GM19023 (cell line): ENCODE measurements around the gene CDH13.

Source experiments
- ATAC-seq: cut with Tn5 transposase; IDR thresholded peaks from one replicate; pipeline ENCODE4 v1.9.1; 2021; ENCODE audit warnings: mild to moderate bottlenecking, moderate library complexity; ENCODE audit not compliant: unreplicated experiment

CDH13 gene

DNA sequence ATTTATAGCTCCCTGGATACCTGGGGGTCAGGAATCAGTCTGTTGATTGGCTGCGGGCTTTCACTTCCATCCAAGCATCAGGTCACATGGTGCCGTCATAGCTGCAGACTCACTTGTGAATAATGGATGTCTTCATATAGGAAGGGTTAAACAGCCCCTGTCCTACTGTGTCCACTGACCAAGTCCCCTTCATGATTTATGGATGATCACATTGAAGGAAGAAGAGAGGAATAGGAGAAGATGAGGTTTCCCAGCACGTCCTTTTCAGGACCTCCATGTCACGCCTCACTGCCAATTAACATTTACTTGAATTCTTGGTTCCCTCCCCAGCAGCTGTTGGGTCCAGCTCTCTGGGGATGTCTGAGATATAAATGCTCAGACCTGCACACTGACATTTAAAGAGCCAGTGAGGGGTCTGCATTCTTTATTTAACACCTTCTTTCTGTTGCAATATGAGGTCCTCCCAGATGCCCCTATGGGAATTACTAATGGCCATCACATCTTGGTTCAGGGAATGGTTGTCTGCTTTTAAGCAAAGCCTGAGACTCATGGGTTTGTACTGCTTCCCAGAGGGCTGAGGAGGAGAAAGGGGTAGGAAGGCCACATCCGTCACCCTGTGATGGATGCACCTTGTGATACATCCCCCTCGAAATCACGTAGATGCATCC is 950.4 kb downstream of the CDH13 start:
- ATAC-seq, result no peak

GRCh38 chr16:83578171-83578570 is 951.4 kb downstream of the CDH13 start:
- no peak for ATAC-seq

- ATAC-seq, result no peak
Observed at GRCh38 chr16:83579027-83579426, 952.3 kb downstream of the CDH13 start.

- no peak for ATAC-seq
Observed at GRCh38 chr16:83579436-83579835, 952.7 kb downstream of the CDH13 start.

GRCh38 chr16:83581082-83581481 is 954.3 kb downstream of the CDH13 start:
- ATAC-seq, result no peak

DNA sequence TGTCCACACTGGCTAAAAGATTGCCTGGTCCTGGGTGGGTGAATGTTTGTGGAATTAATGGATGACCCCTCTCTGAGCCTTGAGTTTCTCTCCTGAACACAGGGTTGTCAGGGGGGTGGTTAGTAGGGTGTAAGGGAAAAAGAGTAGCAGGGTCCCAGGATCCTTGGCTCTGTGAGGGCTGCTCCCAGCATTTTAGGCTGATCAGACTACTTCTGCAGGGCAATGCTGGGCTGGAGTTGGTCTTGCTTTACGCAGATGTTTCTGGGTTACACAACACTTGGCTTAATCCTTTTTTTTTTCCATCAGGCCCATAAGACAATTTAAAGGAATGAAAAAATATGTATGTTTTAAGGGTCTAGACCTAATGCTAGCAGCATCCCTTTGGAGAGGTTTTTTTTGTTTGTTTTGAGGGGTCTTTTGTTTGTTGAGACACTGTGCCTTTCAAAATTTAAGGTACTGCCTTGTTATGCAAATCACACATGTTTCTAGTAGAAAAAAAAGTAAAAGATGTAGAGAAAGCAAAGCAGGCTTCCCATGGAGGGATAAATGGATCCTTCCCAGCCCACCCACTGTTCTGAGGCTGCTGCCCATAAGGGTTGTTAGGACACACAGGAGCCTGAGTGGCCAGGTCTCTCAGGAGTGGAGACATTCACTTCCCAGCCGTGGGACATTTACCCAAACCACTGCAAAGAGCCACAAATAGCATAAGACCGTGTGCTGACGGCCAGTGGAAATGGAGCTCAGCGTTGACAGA is 955.4 kb downstream of the CDH13 start:
- ATAC-seq, result no peak

DNA sequence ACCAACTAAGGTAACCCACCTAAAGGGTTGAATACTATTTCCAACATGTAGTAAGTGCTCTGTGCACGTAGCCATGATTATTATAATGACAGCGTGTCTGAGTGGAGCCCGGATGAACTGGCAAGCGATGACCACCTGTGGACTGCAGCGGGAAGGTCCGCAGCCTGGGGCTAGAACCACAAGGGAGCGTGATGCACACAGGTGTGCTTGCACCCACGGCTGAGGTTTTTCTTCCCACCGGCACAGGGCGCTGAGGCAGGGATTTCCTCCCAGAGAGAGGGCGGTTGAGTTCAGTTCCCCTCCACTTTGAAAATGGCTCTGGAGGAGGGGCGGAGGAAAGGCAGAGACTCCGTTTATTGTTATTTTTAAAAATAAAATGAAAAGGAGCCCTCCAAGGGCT is 959.3 kb downstream of the CDH13 start:
- ATAC-seq, result no peak

GRCh38 chr16:83586461-83587200 is 959.9 kb downstream of the CDH13 start:
- no peak for ATAC-seq

DNA sequence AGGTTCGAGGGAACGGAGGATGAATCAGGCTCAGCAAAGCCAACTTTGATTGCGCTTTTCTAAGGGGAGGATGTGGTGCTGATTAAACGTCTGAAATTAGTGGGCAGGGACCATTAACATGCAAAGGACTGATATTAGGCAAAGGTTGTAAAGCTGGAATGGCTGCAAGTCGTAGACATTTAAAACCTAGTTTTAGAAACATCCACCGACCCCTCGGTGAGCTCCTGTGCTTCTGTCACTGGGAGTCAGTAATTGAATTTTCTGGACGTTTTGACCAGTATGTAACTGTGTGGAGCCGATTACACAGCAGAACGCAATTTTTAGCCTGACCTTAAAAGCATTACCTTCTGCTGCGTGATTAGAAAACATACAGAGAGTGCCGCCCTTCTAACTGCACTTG is 960.4 kb downstream of the CDH13 start:
- ATAC-seq, result no peak

- no peak for ATAC-seq
Observed at GRCh38 chr16:83588070-83588469, 961.3 kb downstream of the CDH13 start.

DNA sequence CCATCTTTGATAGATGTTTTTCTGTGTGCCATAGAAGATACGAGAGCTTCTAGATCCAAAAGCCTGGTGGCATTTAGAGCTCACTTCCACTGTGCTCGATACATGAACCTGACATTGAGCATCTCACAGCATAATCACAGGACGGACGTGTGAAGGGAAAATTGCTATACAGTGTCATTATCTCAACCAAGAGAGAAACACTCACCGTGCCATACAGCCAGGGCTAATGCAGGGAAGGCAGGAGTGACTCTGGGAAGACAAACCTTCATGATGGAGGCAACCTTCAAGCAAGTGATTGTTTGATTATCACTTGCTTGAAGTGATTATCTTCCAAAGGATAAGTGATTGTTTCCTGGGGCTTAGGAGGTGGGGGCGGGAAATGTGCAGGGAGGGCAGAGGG is 962.8 kb downstream of the CDH13 start:
- no peak for ATAC-seq

DNA sequence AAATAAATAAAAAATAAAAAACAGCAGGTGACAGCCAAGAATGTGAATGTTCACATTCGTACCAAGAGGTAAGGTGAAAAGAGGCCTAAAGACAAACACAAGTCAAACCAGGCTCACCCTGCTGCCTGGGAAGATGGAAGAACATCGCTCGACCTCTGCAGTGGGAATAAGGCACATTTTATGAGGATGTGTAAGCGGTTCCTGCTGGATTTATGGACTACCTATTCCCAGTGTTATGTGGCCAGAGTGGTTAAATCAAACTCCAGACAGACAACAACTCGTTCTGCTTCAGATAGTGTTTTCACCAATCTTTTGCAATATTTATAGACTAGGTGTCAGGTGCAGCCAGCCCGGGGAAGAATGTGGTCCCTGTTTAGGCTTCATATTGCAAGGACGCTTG is 966.0 kb downstream of the CDH13 start:
- ATAC-seq, result no peak

DNA sequence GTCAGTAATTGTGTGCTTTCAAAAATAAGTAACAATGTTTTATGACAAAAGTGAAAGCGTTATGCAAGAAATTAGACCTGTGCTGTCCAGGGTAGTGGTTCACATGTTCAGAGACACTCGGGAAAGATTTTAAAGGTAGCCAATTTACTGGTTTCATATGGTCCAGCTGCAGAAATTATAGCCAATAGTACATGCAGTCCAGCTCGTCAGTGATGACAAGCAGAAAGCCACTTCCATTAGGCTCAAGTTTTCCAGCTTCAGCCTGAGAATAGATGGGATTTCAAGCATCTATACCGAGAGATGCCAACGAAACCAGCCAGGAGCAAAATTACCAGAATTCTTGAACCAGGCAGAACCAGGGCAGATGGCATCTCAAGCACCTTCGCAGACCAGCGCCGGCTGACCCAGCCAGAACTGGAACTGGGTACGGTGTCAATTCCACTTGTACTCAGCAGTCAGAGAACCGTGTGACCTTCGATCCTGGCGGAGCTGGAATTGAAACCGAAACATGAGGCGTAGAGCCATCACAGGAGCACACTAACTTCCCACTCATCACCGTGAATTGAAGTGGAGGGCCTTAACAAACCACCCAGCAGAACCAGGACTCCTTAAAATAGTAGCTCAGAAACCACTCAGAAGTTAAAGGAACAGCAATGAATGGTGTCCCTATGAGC is 973.2 kb downstream of the CDH13 start:
- ATAC-seq, result no peak

DNA sequence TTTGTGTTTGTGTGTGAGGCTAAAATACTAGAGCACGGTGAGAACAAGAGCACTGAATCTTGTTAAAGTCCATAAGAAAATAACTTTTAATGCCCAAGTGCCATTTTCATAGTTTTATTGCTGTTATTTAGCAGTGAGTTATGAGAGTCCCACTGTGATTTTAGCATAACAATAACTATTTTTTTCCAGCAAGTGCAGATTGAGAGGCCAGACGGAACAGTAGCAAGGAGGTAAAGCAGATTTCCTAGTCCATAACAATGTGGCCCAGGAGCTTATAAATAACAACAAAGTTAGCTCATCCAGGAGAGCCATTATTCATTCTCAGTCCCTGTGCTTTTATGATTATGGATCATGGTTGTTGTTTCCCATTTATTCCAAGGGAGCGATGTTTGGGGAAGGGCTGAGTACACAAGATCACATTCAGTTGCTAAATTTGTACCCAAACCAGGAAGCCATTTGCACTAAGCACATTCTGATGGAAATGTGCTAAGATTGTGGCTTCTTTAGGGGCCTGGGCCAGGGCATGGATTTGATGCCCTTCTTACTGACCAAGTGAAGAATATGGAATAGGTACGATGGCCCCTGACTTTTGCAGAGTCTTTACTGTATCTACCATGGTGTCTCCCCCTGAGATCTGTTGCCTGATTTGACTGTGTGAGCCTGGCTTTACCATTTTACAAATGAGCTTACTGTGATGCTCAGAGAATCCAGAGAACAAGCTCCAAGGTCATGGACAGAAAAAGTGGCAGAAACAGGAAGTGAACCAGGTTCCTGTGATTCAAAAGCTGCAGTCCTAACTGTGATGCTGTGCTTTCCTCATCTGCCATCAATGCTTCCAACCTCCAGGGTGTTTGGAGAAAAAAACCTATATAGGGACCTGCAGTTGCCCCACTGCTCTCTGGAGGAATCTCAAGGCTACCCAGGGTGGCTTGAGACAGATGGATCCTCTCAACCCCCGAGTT is 976.3 kb downstream of the CDH13 start:
- no peak for ATAC-seq

DNA sequence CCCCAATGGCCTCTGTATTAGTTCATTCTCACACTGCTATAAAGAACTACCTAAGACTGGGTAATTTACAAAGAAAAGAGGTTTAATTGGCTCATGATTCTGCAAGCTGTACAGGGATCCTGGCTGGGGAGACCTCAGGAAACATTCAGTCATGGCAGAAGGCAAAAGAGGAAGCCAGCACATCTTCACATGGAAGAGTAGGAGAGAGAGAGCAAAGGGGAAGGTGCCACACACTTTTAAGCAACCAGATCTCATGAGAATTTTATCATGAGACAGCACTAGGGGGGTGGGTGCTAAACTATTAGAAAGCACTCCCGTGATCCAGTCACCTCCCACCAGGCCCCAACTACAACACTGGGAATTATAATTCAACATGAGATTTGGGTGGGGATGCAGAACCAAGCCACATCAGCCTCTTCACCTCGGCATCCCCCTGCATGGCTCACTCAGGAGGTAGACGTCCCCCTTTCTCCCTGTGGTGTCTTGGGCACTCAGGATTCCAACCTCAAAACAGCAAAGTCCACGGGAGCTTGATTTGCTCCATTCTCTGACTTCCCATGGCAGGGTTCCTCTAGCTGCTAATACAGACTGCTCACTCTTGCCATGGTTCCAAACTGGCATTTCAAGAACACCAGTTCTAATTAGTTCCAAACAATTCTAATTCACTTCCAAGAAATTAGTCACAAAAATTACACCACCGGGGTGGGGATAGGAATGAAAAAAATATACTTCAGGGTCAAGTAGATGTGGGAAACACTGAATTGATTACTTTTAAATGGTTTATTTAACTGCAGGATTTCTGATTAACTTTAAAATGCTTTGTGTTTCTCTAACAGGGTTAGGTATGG is 977.2 kb downstream of the CDH13 start:
- ATAC-seq, result no peak

- no peak for ATAC-seq
Observed at GRCh38 chr16:83606486-83607030, 979.8 kb downstream of the CDH13 start.

DNA sequence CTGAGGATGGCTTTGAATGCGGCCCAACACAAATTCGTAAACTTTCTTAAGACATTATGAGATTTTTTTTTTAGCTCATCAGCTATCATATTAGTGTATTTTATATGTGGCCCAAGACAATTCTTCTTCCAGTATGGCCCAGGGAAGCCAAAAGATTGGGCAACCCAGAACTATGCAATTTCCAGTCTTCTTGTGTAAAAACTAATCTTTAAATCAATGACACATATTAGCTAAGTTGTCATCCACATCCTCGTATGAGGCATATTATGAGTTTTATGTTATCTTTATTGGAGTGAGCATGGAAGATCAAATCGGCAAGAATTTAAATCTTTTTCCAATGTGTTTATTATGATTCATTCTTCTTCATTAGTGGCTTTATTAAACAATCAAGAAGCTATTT is 982.4 kb downstream of the CDH13 start:
- no peak for ATAC-seq

- ATAC-seq, result no peak
Observed at GRCh38 chr16:83615141-83615952, 988.6 kb downstream of the CDH13 start.
